Left renal cortex interstitium (tissue), 4 donors: ENCODE measurements around the gene TEX2. TPM values are rescaled to one million over a fixed set of nuclear protein-coding genes. Genes with fewer than 3 reads are reported as not detected.

Experiments used
- DNase-seq, 4 donors: peaks; one replicate each; pipeline ENCODE4 v3.0.0-alpha.2; 2013; ENCODE audit warnings: low read depth in 4 of 4, low spot score in 2 of 4, missing footprints in 1 of 4
- polyA plus RNA-seq, 4 donors: library from polyadenylated mRNA; unstranded; fragments of 120-200 nt; gene quantifications; one replicate each; pipeline ENCODE4 v1.2.1, GENCODE V29; 2013; ENCODE audit not compliant: insufficient read length in 4 of 4

The TEX2 gene
- polyA plus RNA-seq, 4 donors, result 23.7 to 27.1 (median 25.8) TPM

GRCh38 chr17:64148699-64149098, 114.4 kb downstream of the TEX2 start:
- no peak for DNase-seq

GRCh38 chr17:64148017-64148631, 114.9 kb downstream of the TEX2 start:
- no peak for DNase-seq

DNA sequence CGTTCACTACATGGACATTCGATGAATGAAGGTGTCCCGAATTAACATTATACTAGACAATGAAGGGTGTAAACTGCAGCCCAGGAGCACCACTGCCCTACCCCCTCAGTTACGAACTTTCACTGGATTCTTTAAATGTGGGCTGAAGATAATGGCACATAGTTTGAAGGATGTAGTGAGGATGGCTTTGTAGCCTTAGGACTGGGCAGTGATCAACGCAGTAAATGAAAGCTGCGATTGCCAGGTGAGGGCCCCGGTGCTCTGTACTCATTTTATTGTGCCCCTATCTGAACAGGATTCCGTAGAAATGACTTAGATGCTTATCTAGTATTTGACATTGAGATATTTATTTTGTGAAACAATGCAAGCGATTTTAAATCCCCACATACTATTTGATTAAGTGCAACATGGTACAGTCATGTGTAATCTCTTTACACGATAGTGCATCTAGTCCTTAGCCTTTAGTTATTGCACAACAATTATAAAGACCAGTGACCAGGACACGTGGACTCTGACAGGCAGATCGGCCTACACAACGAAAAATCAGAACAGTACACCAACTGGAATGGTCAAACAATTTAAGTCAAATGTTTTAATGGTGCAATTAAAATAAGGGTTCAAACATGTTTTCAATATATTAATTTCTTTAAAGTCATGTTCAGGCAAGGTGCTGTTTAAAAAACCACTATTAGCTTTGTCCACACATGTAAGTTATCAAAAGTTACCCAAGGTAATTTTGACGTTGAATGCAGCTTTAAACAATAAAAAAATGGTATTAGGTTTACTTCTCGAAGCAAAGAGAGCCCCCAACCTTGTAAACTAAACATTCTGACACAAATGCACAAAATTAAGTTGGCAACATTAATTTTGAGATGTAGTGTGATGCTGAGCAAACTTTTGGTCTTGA, 115.7 kb downstream of the TEX2 start:
- DNase-seq, result no peak

GRCh38 chr17:64146418-64147109, 116.5 kb downstream of the TEX2 start:
- no peak for DNase-seq

DNA sequence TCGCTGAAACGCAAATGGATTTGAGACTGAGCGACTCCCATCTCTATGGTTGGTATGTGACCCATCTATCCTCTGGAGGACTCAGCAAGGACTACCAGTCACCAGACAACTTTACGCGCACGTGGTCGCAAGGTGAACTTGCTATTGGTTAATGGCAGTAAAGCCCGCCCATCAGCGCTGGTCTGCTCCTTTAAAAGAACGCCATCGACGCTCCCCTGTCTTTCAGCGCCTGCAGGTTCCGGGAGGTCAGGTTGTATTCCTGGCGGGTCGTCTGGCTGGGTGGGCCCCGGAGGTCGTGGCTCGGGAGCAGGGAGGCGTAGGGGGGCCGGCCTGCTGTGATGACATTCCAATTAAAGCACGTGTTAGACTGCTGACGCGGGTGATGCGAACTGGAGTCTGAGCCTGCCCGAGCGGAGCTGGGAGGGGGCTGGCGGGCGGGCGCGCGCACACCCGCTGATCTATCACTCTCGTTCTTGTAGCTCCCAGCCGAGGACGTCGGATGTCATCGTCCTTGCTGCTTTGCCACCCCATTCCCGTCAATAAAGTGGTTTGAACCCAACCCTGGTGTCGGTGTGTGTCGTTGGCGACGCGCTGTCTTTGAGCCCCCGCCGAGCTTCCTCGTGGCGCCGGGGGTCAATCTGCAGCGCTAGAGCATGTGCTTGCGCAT, 117.2 kb downstream of the TEX2 start:
- DNase-seq, result peak; percentile 95 to 98 (median 96)

DNA sequence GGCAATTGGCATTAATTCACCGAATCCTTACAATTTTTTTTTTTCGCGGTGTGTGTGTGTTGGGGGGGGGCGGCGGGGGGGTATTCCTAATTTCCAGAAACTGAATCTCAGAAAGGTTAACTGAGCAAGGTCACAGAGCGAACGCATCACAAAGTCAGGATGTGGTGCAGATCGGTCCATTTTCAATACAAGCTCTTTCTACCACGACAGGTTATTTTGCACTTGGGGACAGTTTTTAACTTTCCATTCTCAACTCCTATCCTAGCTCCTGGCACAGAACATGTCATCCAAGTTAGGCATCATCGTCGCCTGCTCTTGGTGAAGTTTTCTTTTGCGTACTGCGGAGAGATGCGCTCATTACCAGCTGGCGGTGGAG, 117.7 kb downstream of the TEX2 start:
- DNase-seq, result no peak

DNA sequence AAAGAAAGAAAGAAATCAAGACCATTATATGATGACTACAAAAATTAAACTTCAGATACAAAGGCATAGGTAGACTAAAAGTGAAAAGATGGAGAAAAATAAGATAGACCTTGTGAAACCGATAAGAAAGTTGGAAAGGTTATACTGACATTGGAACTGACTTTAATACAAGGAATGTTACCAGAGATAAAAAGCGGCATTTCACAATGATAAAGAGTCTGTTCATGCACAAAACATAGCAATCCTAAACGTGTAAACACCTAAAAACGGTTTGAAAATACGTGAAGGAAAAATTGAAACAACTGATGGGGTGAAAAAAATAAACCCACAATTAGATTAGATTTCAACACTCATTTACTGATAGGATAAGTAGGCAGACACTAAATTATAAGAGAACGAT, 123.5 kb downstream of the TEX2 start:
- no peak for DNase-seq

DNA sequence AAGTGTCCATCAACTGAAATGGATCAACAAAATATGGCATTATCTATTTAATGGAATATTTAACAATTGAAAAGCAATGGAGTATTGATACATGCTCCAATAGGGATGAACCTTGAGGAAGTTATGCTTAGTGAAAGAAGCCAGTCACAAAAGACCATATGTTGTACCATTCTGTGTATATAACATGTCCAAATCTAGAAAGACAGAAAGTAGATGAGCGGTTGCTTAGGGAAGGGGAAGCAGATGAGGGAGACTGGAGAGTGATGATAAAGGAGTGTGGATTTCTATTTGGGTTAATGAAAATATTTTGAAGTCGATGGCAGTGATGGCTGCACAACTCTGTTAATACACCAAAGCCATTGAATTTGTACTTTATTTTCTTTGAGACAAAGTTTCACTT, 124.6 kb downstream of the TEX2 start:
- DNase-seq, result no peak

- DNase-seq, result no peak
Measured at GRCh38 chr17:64135000-64135399, 128.1 kb downstream of the TEX2 start.

GRCh38 chr17:64134216-64134970, 128.7 kb downstream of the TEX2 start:
- no peak for DNase-seq

DNA sequence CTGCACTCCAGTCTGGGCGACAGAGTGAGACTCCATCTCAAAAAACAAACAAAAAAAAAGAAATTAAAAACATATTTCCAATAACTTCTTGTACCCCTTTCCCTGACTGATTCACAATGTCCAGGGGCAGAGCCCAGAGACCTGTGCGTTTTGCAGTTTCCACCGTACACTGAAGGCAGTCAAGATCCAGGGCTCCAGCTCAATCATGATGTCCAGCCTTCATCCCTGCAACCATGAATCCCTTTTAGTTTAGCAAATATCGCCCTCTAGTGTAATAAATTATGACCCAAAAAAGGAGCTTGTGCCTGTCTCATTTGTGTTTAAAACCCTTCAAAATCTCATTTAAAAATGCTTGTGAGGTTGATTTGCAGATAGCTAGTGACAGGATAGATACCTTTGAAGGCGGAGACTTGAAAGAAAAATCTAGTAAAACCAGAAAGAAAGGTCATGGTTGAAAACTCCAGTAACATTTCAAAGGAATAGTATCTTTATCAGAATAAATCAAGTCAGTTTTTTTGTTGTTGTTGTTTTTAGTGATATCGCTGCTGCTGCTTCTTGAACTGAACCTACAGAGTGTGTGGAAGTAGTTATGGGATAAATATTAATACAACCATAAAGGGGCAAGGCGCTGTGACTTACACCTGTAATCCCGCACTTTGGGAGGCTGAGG, 129.4 kb downstream of the TEX2 start:
- DNase-seq, result no peak

DNA sequence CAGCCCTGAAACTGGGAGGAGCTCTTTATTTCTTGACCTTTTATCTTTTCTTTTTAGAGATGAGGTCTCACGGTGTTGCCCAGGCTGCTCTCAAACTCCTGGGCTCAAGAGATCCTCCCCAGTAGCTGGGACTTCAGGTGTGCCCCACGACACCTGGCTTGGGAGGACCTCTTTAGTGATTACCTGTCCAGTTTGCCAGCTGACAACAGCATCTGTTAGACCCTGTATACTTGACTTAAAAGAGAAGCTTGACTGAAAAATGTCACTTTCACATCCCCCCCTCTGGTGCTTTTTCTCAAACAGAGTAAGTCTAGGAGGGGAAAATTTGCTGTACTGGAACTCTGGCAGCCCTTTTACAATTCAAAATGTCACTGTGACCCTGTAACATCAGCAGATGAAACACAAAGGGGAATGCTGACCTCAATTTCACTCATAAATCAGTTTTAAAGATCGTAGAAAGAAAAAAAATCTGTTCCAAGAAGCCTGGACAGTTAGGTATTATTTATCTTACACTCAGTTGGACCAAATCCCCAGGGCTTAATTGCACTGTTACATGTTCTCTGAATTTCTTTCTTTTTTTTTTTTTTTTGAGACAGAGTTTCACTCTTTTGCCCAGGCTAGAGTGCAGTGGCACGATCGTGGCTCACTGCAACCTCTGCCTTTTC, 131.3 kb downstream of the TEX2 start:
- DNase-seq, result no peak

DNA sequence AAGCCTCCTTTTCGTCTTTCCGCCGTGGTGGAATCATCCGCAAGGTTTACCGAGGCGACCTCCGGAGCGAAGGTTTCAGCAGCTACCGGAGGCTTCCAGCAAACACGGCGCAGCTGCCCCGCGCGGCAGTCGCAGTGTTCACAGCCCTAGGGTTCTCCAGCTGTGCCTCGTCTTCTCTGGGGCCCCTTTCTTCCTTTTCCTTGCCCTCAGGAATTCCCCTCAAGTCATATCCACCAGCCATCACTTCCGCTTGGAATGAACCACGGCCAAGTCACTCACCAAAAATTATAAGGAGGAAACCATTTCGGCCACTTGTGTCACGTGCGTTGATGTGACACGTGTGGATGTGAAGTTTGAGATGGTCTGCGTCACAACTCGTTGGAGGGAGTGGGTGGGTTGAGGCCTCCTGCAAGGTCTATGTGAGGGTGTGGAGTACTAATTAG, 132.5 kb downstream of the TEX2 start:
- DNase-seq, result peak in 3 of 4 donors; percentile 48 to 50 (median 48)

GRCh38 chr17:64129765-64130558, 133.1 kb downstream of the TEX2 start, which contains the start of gene ERN1:
TSS of gene ERN1 (minus strand) at chr17:64130144. CDS start at chr17:64130029, 115 bp downstream.
- DNase-seq, result peak; percentile 71 to 85 (median 78)

DNA sequence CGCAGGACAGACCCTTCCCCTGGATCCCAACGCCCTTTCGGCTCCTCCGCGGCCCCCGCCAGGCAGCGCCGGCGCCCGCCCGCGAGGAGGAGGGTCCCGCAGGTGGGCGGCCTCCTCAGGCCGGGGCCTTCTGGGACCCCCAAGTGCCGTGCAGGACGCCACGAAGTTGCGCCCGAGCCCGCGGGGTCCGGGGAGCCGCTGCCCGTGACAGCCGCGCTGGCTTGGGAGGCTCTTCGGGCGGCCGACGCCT, 133.6 kb downstream of the TEX2 start:
- DNase-seq, result no peak

GRCh38 chr17:64128787-64129514, 134.1 kb downstream of the TEX2 start:
- peak in 1 of 4 donors; percentile 19 for DNase-seq

- no peak for DNase-seq
Measured at GRCh38 chr17:64126918-64127317, 136.1 kb downstream of the TEX2 start.

GRCh38 chr17:64125937-64126336, 137.1 kb downstream of the TEX2 start:
- no peak for DNase-seq
